Erythroblast (primary cell): Measurements from ENCODE around the gene WDR45.

ENCODE experiments used
- GATA1 ChIP-seq: IDR thresholded peaks from 2 replicates; pipeline ENCODE4 v1.6.1; 2011; ENCODE audit warnings: low read depth, mild to moderate bottlenecking, control low read depth, low read length, moderate library complexity
- POLR2A ChIP-seq: IDR thresholded peaks from 2 replicates; pipeline ENCODE4 v1.6.1; 2011; ENCODE audit warnings: mild to moderate bottlenecking, low read length

DNA sequence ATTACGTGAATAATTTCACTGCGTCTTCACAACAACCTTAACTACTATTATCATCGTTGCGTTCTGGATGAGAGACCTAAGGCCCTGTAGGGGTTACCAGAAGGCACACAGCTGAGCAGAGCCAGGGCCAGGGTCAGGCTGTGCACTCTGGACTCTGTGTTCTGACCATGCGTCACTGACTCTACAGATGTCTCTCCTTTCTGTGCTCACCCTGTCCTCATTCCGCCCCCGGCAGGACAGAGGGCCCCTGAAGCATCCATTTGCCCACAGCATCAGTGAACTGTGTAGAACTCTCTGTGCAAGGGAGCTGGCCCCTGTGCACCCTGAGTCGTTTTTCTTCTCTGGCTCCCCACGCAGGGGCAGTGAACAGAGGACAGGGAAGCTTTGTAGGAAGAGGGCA is 22.5 kb upstream of the WDR45 start:
- TF ChIP-seq POLR2A (no peak), GATA1 (no peak)
